GM23338 (cell line): ENCODE results near the gene EEF1G. TPM values are rescaled to one million over a fixed set of nuclear protein-coding genes. Genes with fewer than 3 reads are reported as not detected.

Source experiments
- ATAC-seq: fragments of 200-7000 bp; cut with Tn5 transposase; 3 replicates; pipeline ENCODE4 v1.9.1; 2020
- DNase-seq: peaks from one replicate; pipeline ENCODE4 v3.0.0-alpha.2; 2015; ENCODE audit warnings: low spot score
- H2AFZ ChIP-seq: fragments of 200-600 bp; sonication (generic); 2 replicates; pipeline ENCODE4 v1.8.0; 2016; ENCODE audit warnings: antibody characterized with exemption, mild to moderate bottlenecking, moderate library complexity
- H3F3A ChIP-seq: fragments of 200-600 bp; sonication (generic); replicated peaks from 2 replicates; pipeline ENCODE4 v1.8.0; 2017; ENCODE audit warnings: antibody characterized with exemption, mixed run types, low read depth
- H3K27ac ChIP-seq: fragments of 200-600 bp; sonication (generic); 2 replicates; pipeline ENCODE4 v1.6.1; 2016; ENCODE audit warnings: low read depth
- H3K27me3 ChIP-seq: fragments of 200-600 bp; sonication (generic); 2 replicates; pipeline ENCODE4 v1.8.0; 2016; ENCODE audit warnings: mild to moderate bottlenecking, mixed run types, moderate library complexity; ENCODE audit not compliant: insufficient read depth
- H3K36me3 ChIP-seq: fragments of 200-600 bp; sonication (generic); 2 replicates; pipeline ENCODE4 v1.8.0; 2016; ENCODE audit warnings: mild to moderate bottlenecking; ENCODE audit not compliant: insufficient read depth
- H3K4me1 ChIP-seq: fragments of 200-600 bp; sonication (generic); 2 replicates; pipeline ENCODE4 v1.8.0; 2016; ENCODE audit warnings: mild to moderate bottlenecking, moderate library complexity; ENCODE audit not compliant: insufficient read depth
- H3K4me2 ChIP-seq: fragments of 200-600 bp; sonication (generic); 2 replicates; pipeline ENCODE4 v1.7.1; 2017; ENCODE audit warnings: mixed run types
- H3K4me3 ChIP-seq: fragments of 200-600 bp; sonication (generic); 2 replicates; pipeline ENCODE4 v1.6.1; 2016; ENCODE audit warnings: mixed run types
- H3K79me2 ChIP-seq: fragments of 200-600 bp; sonication (generic); replicated peaks from 2 replicates; pipeline ENCODE4 v1.8.0; 2017; ENCODE audit warnings: mild to moderate bottlenecking; ENCODE audit not compliant: insufficient read depth
- H3K9me2 ChIP-seq: fragments of 200-600 bp; sonication (generic); 2 replicates; pipeline ENCODE4 v1.8.0; 2017; ENCODE audit not compliant: insufficient read depth
- H4K20me1 ChIP-seq: fragments of 200-600 bp; sonication (generic); replicated peaks from 2 replicates; pipeline ENCODE4 v1.8.0; 2017; ENCODE audit warnings: mild to moderate bottlenecking; ENCODE audit not compliant: insufficient read depth
- H3K27ac Mint-ChIP-seq: 2 replicates; pipeline ENCODE4 v1.8.0; 2020; ENCODE audit warnings: inconsistent platforms, mild to moderate bottlenecking, moderate library complexity, mixed read lengths
- H3K27me3 Mint-ChIP-seq: 3 replicates; pipeline ENCODE4 v1.8.0; 2022; ENCODE audit warnings: low read depth, mild to moderate bottlenecking, moderate library complexity, mixed read lengths, inconsistent platforms; ENCODE audit not compliant: insufficient read depth, poor library complexity
- H3K36me3 Mint-ChIP-seq: 3 replicates; pipeline ENCODE4 v1.8.0; 2021; ENCODE audit warnings: low read depth, mild to moderate bottlenecking, inconsistent platforms, moderate library complexity, mixed read lengths
- H3K4me1 Mint-ChIP-seq: 3 replicates; pipeline ENCODE4 v1.8.0; 2020; ENCODE audit warnings: mild to moderate bottlenecking, inconsistent platforms, mixed read lengths
- H3K4me3 Mint-ChIP-seq: 3 replicates; pipeline ENCODE4 v1.8.0; 2021; ENCODE audit warnings: moderate library complexity, mild to moderate bottlenecking, inconsistent platforms, mixed read lengths
- H3K9me3 Mint-ChIP-seq: 3 replicates; pipeline ENCODE4 v1.8.0; 2020; ENCODE audit warnings: moderate library complexity, mild to moderate bottlenecking, inconsistent platforms, mixed read lengths
- CREB1 ChIP-seq: fragments of 250-450 bp; sonication (Bioruptor Pico); IDR thresholded peaks from 2 replicates; pipeline ENCODE4 v1.5.0; 2020; ENCODE audit warnings: low read depth, mild to moderate bottlenecking, moderate library complexity
- CTCF ChIP-seq, 2 experiments: fragments of 200-600 bp in 1 of 2; sonication (generic) in 1 of 2; conservative IDR thresholded peaks; 2 replicates each; pipeline versions ENCODE4 v1.5.1 to v1.6.1; 2016 to 2017; ENCODE audit warnings: antibody characterized with exemption in 2 of 2, low read depth in 2 of 2, mild to moderate bottlenecking in 2 of 2, moderate library complexity in 1 of 2
- EZH2 ChIP-seq: fragments of 200-600 bp; sonication (generic); IDR thresholded peaks from one replicate; pipeline ENCODE4 v1.8.0; 2017; ENCODE audit warnings: antibody characterized with exemption, mild to moderate bottlenecking, low read depth; ENCODE audit not compliant: unreplicated experiment
- EZH2phosphoT487 ChIP-seq: fragments of 200-600 bp; sonication (generic); IDR thresholded peaks from one replicate; pipeline ENCODE4 v1.8.1; 2018; ENCODE audit warnings: antibody characterized with exemption; ENCODE audit not compliant: unreplicated experiment
- JUNB ChIP-seq: IDR thresholded peaks from one replicate; pipeline ENCODE4 v1.6.1; 2016; ENCODE audit warnings: antibody characterized with exemption; ENCODE audit not compliant: unreplicated experiment
- NANOG ChIP-seq: IDR thresholded peaks from 2 replicates; pipeline ENCODE4 v1.6.1; 2016; ENCODE audit warnings: antibody characterized with exemption, borderline replicate concordance
- POLR2AphosphoS5 ChIP-seq: IDR thresholded peaks from 2 replicates; pipeline ENCODE4 v1.6.1; 2016; ENCODE audit warnings: antibody characterized with exemption, low read depth
- STAT1 ChIP-seq: IDR thresholded peaks from one replicate; pipeline ENCODE4 v1.6.1; 2016; ENCODE audit warnings: antibody characterized with exemption; ENCODE audit not compliant: unreplicated experiment
- ZNF114 ChIP-seq: fragments of 250-450 bp; sonication (Bioruptor Pico); IDR thresholded peaks from 2 replicates; pipeline ENCODE4 v1.5.0; 2020; ENCODE audit warnings: mild to moderate bottlenecking, moderate library complexity
- ZNF331 ChIP-seq: fragments of 250-450 bp; sonication (Bioruptor Pico); IDR thresholded peaks from 2 replicates; pipeline ENCODE4 v1.5.0; 2020; ENCODE audit warnings: low read depth, mild to moderate bottlenecking, moderate library complexity
- polyA plus RNA-seq: library from polyadenylated mRNA; unstranded; fragments of >200 nt; fragmentation: Nextera tagmentation; extraction: Ambion mirVana; gene quantifications from 2 replicates; pipeline ENCODE4 v1.2.1, GENCODE V29; 2016
- total RNA-seq: library from RNA; depleted of rRNA; stranded (reverse); fragments of >200 nt; shearing (Covaris generic); gene quantifications from 2 replicates; pipeline ENCODE4 v1.2.3, GENCODE V29; 2014
- TF ChIP-seq, protein P1 (sequence below): fragments of 250-450 bp; sonication (Bioruptor Pico); IDR thresholded peaks from 2 replicates; pipeline ENCODE4 v1.5.0; 2020; ENCODE audit warnings: mild to moderate bottlenecking, moderate library complexity
- TF ChIP-seq, protein P2 (sequence below): IDR thresholded peaks from one replicate; pipeline ENCODE4 v1.6.1; 2018; ENCODE audit warnings: antibody characterized with exemption; ENCODE audit not compliant: unreplicated experiment
- TF ChIP-seq, protein P3 (sequence below): IDR thresholded peaks from 2 replicates; pipeline ENCODE4 v1.6.1; 2016; ENCODE audit warnings: antibody characterized with exemption

Gene EEF1G
- total and polyA plus RNA-seq, 2 experiments from 2014 or later, result 696 to 1,316 TPM

GRCh38 chr11:62608776-62609175, 35.1 kb upstream of the EEF1G start:
- no peak overlapping the region for H3K4me3 Mint-ChIP-seq
- ATAC-seq (no peak), DNase-seq (no peak)
- H3K9me2 ChIP-seq, result no peaks in the 10 kb centered on the region
- peaks cover 5% of the 10 kb centered on the region; the same call in 1 of the 3 replicates for H3K36me3 Mint-ChIP-seq
- H4K20me1 ChIP-seq, result no peaks in the 10 kb centered on the region
- H3K27ac Mint-ChIP-seq, result no peak overlapping the region
- peaks cover 53% of the 10 kb centered on the region for H3K4me1 Mint-ChIP-seq
- H2AFZ ChIP-seq, result no peak overlapping the region
- H3K4me3 ChIP-seq, result no peak overlapping the region
- peaks cover 20% of the 10 kb centered on the region for H3F3A ChIP-seq
- H3K36me3 ChIP-seq, result no peaks in the 10 kb centered on the region
- TF ChIP-seq, protein P1, sequence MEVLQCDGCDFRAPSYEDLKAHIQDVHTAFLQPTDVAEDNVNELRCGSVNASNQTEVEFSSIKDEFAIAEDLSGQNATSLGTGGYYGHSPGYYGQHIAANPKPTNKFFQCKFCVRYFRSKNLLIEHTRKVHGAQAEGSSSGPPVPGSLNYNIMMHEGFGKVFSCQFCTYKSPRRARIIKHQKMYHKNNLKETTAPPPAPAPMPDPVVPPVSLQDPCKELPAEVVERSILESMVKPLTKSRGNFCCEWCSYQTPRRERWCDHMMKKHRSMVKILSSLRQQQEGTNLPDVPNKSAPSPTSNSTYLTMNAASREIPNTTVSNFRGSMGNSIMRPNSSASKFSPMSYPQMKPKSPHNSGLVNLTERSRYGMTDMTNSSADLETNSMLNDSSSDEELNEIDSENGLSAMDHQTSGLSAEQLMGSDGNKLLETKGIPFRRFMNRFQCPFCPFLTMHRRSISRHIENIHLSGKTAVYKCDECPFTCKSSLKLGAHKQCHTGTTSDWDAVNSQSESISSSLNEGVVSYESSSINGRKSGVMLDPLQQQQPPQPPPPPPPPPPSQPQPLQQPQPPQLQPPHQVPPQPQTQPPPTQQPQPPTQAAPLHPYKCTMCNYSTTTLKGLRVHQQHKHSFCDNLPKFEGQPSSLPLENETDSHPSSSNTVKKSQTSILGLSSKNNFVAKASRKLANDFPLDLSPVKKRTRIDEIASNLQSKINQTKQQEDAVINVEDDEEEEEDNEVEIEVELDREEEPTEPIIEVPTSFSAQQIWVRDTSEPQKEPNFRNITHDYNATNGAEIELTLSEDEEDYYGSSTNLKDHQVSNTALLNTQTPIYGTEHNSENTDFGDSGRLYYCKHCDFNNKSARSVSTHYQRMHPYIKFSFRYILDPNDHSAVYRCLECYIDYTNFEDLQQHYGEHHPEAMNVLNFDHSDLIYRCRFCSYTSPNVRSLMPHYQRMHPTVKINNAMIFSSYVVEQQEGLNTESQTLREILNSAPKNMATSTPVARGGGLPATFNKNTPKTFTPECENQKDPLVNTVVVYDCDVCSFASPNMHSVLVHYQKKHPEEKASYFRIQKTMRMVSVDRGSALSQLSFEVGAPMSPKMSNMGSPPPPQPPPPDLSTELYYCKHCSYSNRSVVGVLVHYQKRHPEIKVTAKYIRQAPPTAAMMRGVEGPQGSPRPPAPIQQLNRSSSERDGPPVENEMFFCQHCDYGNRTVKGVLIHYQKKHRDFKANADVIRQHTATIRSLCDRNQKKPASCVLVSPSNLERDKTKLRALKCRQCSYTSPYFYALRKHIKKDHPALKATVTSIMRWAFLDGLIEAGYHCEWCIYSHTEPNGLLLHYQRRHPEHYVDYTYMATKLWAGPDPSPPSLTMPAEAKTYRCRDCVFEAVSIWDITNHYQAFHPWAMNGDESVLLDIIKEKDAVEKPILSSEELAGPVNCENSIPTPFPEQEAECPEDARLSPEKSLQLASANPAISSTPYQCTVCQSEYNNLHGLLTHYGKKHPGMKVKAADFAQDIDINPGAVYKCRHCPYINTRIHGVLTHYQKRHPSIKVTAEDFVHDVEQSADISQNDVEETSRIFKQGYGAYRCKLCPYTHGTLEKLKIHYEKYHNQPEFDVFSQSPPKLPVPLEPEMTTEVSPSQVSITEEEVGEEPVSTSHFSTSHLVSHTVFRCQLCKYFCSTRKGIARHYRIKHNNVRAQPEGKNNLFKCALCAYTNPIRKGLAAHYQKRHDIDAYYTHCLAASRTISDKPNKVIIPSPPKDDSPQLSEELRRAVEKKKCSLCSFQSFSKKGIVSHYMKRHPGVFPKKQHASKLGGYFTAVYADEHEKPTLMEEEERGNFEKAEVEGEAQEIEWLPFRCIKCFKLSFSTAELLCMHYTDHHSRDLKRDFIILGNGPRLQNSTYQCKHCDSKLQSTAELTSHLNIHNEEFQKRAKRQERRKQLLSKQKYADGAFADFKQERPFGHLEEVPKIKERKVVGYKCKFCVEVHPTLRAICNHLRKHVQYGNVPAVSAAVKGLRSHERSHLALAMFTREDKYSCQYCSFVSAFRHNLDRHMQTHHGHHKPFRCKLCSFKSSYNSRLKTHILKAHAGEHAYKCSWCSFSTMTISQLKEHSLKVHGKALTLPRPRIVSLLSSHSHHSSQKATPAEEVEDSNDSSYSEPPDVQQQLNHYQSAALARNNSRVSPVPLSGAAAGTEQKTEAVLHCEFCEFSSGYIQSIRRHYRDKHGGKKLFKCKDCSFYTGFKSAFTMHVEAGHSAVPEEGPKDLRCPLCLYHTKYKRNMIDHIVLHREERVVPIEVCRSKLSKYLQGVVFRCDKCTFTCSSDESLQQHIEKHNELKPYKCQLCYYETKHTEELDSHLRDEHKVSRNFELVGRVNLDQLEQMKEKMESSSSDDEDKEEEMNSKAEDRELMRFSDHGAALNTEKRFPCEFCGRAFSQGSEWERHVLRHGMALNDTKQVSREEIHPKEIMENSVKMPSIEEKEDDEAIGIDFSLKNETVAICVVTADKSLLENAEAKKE (CRISPR knock-in tag), result no peak
- no peak for TF ChIP-seq CREB1 (CRISPR knock-in tag)
- TF ChIP-seq EZH2phosphoT487, result no peak
- TF ChIP-seq, protein P2, sequence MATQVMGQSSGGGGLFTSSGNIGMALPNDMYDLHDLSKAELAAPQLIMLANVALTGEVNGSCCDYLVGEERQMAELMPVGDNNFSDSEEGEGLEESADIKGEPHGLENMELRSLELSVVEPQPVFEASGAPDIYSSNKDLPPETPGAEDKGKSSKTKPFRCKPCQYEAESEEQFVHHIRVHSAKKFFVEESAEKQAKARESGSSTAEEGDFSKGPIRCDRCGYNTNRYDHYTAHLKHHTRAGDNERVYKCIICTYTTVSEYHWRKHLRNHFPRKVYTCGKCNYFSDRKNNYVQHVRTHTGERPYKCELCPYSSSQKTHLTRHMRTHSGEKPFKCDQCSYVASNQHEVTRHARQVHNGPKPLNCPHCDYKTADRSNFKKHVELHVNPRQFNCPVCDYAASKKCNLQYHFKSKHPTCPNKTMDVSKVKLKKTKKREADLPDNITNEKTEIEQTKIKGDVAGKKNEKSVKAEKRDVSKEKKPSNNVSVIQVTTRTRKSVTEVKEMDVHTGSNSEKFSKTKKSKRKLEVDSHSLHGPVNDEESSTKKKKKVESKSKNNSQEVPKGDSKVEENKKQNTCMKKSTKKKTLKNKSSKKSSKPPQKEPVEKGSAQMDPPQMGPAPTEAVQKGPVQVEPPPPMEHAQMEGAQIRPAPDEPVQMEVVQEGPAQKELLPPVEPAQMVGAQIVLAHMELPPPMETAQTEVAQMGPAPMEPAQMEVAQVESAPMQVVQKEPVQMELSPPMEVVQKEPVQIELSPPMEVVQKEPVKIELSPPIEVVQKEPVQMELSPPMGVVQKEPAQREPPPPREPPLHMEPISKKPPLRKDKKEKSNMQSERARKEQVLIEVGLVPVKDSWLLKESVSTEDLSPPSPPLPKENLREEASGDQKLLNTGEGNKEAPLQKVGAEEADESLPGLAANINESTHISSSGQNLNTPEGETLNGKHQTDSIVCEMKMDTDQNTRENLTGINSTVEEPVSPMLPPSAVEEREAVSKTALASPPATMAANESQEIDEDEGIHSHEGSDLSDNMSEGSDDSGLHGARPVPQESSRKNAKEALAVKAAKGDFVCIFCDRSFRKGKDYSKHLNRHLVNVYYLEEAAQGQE, result no peak
- TF ChIP-seq, protein P3, sequence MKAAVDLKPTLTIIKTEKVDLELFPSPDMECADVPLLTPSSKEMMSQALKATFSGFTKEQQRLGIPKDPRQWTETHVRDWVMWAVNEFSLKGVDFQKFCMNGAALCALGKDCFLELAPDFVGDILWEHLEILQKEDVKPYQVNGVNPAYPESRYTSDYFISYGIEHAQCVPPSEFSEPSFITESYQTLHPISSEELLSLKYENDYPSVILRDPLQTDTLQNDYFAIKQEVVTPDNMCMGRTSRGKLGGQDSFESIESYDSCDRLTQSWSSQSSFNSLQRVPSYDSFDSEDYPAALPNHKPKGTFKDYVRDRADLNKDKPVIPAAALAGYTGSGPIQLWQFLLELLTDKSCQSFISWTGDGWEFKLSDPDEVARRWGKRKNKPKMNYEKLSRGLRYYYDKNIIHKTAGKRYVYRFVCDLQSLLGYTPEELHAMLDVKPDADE, result no peak
- TF ChIP-seq ZNF114 (CRISPR knock-in tag), result no peak
- TF ChIP-seq ZNF331, result no peak
- no peak for TF ChIP-seq POLR2AphosphoS5
- no peak for TF ChIP-seq JUNB
- no peak for TF ChIP-seq STAT1
- no peak for TF ChIP-seq CTCF (conservative IDR thresholded peaks at IDR 0.05; ENCODE audit: low read depth in 2 of 2)
- TF ChIP-seq NANOG, result no peak
- no peak for TF ChIP-seq EZH2
- peaks cover 13% of the 10 kb centered on the region; the same call in 1 of the 2 replicates for H3K4me1 ChIP-seq
- H3K79me2 ChIP-seq, result no peaks in the 10 kb centered on the region
- peaks cover 30% of the 10 kb centered on the region for H3K27me3 Mint-ChIP-seq
- no peak overlapping the region for H3K4me2 ChIP-seq
- peaks cover 23% of the 10 kb centered on the region for H3K27me3 ChIP-seq
- peaks cover 4% of the 10 kb centered on the region; the same call in 2 of the 3 replicates for H3K9me3 Mint-ChIP-seq
- no peak overlapping the region for H3K27ac ChIP-seq
